GM12892 (cell line): ENCODE results near the gene MDFIC.

Experiments
- POLR2A ChIP-seq: IDR thresholded peaks from 2 replicates; pipeline ENCODE4 v1.6.1; 2011; ENCODE audit warnings: low read depth, low read length, control low read depth
- POLR2AphosphoS5 ChIP-seq: IDR thresholded peaks from 2 replicates; pipeline ENCODE4 v1.6.1; 2011; ENCODE audit warnings: low read depth, low read length, control low read depth
- TAF1 ChIP-seq: IDR thresholded peaks from 2 replicates; pipeline ENCODE4 v1.6.1; 2011; ENCODE audit warnings: low read depth, mild to moderate bottlenecking, control low read depth, low read length, borderline replicate concordance

DNA sequence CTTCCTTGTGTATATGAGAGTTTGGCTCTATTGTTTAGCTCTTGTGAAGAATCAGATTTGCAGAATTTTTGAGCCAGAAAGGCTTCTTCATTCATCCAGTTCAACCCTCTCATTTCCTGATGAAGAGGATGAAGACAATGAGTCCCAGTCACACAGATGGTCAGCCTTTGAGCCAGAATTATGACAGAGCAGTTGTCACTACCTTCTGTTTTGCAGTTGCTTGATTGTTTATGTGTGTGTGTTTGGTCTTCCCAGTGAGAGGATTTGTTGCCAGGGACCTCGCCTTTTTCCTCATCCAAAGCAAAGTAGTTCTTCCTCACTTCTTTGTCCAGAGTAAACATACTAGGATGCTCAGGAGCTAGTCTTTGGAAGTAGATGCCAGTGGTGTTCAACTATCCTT is 15.6 kb downstream of the MDFIC start:
- TF ChIP-seq POLR2A (no peak), POLR2AphosphoS5 (no peak), TAF1 (no peak)
